Cardiac fibroblast (primary cell): ENCODE measurements around the gene NTRK3.

Experiments used
- DNase-seq, 2 donors: peaks; one replicate each; pipeline versions ENCODE4 v3.0.0 to v3.0.0-alpha.2; 2010; ENCODE audit warnings: low read depth in 2 of 2
- H3K4me3 ChIP-seq, 2 donors: replicated peaks in 1 of 2; 1 replicate in 1 of 2; 2 replicates in 1 of 2; pipeline ENCODE4 v1.5.1; 2011; ENCODE audit warnings: low read depth in 2 of 2, low read length in 2 of 2, mild to moderate bottlenecking in 2 of 2, moderate library complexity in 1 of 2
- CTCF ChIP-seq: IDR thresholded peaks from one replicate; pipeline ENCODE4 v1.5.1; 2011; ENCODE audit warnings: low read depth, mild to moderate bottlenecking, low read length, inconsistent platforms

The NTRK3 gene

GRCh38 chr15:87971076-87971475, 285.5 kb downstream of the NTRK3 start:
- DNase-seq, result no peak
- TF ChIP-seq CTCF, result no peak
- no peak overlapping the region for H3K4me3 ChIP-seq

- no peak for DNase-seq
- H3K4me3 ChIP-seq, result no peak overlapping the region
- TF ChIP-seq CTCF, result no peak
These were observed 288.6 kb downstream of the NTRK3 start for GRCh38 chr15:87967951-87968350.

GRCh38 chr15:87965304-87965703, 291.2 kb downstream of the NTRK3 start:
- H3K4me3 ChIP-seq, result no peak overlapping the region
- TF ChIP-seq CTCF, result no peak
- no peak for DNase-seq

GRCh38 chr15:87962428-87962827, 294.1 kb downstream of the NTRK3 start:
- no peak for TF ChIP-seq CTCF
- no peak overlapping the region for H3K4me3 ChIP-seq
- DNase-seq, result no peak

GRCh38 chr15:87961851-87962420, 294.6 kb downstream of the NTRK3 start:
- TF ChIP-seq CTCF, result no peak
- no peak overlapping the region for H3K4me3 ChIP-seq
- no peak for DNase-seq

- no peak for DNase-seq
- TF ChIP-seq CTCF, result no peak
- no peak overlapping the region for H3K4me3 ChIP-seq
These were observed 296.9 kb downstream of the NTRK3 start for GRCh38 chr15:87959662-87960061.

- TF ChIP-seq CTCF, result no peak
- no peak for DNase-seq
- H3K4me3 ChIP-seq, result no peak overlapping the region
These were observed 297.5 kb downstream of the NTRK3 start for GRCh38 chr15:87959080-87959479.
